AG04449 (cell line): ENCODE measurements around the gene CRACDL.

Experiments used
- CTCF ChIA-PET: fragments of 350-600 bp; formaldehyde crosslinking; extraction: SDS; loops from one replicate; lab custom pipeline; 2021; ENCODE audit warnings: antibody characterized with exemption; lab: Yijun Ruan, JAX
- POLR2A ChIA-PET: fragments of 400-600, 350-600 bp; formaldehyde crosslinking; extraction: SDS; loops from one replicate; lab custom pipeline; 2020; ENCODE audit warnings: antibody characterized with exemption, inconsistent platforms; lab: Yijun Ruan, JAX
- DNase-seq: peaks from one replicate; pipeline ENCODE4 v3.0.0-alpha.2; 2010; ENCODE audit warnings: low read depth, low spot score
- H3K4me3 ChIP-seq: 2 replicates; pipeline ENCODE4 v1.5.1; 2011; ENCODE audit warnings: low read depth, mild to moderate bottlenecking, control low read depth, low read length
- TF ChIP-seq, protein P1 (sequence below): IDR thresholded peaks from one replicate; pipeline ENCODE4 v1.5.1; 2011; ENCODE audit warnings: mild to moderate bottlenecking, moderate library complexity, low read length, control low read depth, inconsistent platforms; ENCODE audit not compliant: insufficient read depth; ENCODE audit errors: missing control alignments

CRACDL gene

DNA sequence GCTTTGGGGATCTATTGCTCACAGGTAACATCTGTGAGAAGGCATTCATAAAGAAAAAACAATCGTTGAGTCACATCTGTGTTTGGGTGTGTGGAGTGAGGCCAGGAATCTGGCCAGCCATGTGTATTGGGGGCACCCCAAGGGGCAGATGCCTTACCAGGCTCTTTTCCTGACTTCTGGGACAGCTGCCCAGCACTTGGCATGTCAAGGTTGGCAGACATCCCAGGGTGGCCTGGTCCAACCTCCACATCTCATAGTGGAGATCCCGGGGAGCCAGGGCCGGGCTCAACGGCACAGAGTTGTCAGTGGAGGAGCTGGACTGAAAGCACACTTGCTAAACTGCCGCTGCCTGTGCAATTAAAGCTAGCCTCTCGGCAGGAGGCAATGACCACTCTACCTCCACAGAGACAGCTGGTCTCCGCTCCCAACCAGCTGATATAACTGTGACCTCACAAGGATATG lies 129.8 kb downstream of the CRACDL start:
- no peak for DNase-seq
- TF ChIP-seq, protein P1, sequence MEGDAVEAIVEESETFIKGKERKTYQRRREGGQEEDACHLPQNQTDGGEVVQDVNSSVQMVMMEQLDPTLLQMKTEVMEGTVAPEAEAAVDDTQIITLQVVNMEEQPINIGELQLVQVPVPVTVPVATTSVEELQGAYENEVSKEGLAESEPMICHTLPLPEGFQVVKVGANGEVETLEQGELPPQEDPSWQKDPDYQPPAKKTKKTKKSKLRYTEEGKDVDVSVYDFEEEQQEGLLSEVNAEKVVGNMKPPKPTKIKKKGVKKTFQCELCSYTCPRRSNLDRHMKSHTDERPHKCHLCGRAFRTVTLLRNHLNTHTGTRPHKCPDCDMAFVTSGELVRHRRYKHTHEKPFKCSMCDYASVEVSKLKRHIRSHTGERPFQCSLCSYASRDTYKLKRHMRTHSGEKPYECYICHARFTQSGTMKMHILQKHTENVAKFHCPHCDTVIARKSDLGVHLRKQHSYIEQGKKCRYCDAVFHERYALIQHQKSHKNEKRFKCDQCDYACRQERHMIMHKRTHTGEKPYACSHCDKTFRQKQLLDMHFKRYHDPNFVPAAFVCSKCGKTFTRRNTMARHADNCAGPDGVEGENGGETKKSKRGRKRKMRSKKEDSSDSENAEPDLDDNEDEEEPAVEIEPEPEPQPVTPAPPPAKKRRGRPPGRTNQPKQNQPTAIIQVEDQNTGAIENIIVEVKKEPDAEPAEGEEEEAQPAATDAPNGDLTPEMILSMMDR, result no peak
- CTCF ChIA-PET, result no interaction called here
- POLR2A ChIA-PET, result no interaction called here
- H3K4me3 ChIP-seq, result no peak overlapping the region

DNA sequence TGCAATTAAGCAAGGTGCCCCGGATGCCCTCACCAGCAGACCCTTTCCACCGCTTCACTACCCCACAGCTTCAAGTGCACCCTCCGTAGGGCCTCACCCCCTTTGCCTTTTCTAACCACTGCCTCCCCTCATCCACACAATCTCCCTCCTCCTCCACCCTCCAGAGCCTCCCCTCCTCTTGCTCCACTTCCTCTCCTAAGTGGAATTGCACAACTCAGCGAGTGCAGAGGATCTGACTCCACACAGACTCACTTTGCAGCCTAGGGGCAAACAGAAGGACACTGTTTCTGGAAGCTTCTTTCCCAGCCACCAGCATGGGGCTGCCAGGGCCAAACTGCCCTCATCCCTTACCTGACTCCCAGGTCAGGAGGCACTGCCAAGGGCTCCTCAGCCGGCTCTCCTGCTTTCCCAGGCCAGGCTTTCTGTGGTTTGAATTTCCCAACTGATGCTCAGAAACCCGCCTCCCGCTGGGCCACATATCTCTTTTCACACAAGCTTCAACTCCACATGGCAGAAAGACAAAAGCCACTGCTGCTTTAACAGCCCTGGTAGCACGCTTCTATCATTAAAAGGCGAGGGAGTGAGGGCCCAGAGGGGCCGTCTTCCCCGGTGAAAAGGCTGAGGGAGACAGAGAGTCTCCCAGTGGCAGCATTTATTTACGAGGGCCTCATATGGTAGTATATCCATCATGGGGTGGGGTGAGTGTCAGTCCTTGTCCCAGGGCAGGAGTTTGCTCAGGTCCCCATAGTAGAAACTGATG lies 130.4 kb downstream of the CRACDL start:
- TF ChIP-seq, protein P1, result no peak
- no peak for DNase-seq
- no peak overlapping the region for H3K4me3 ChIP-seq
- ChIA-PET CTCF (no interaction called here), POLR2A (no interaction called here)

DNA sequence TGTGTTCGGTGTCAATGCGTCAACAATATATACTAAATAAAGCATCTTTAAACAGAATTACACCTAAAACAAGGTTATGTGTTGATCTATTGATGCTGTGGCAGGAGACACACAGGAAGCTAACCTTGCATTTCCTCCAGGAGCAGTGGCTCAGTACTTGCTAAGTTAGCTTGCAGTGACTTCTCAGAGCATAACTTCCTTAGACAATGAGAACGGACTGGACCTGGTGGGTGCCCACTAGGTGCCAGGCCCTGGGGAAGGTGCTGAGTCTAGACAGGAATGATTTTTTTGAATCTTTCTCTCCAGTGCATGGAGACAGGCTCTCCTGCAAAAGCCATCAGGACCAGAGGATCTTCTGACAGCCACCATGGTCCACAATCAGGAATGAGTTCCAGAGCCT lies 131.3 kb downstream of the CRACDL start:
- H3K4me3 ChIP-seq, result no peak overlapping the region
- TF ChIP-seq, protein P1, result no peak
- DNase-seq, result no peak
- ChIA-PET CTCF (no interaction called here), POLR2A (no interaction called here)

DNA sequence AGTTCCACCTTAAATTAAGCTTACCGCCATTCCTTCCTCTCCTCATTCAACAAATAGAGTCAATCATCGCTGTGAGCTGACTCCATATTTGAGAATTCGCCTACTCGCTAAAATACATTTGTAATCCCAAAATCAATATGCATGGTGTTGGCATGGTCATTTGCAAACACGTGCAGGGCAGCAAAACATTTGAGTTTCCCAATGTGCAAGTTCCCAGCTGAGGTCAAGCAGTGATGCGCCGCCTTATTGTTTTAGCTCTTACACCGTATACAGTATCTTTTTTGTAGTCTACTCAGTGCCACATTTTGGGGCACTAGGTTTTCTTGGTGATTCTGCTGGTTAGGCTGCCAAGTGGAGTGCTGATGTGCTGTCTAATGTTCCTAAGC lies 131.8 kb downstream of the CRACDL start:
- no peak overlapping the region for H3K4me3 ChIP-seq
- ChIA-PET CTCF (interaction anchor here (0.6 kb wide), 1 partner anchor 262 kb away, joined by 3 read pairs; no protein-coding TSS in a partner anchor), POLR2A (no interaction called here)
- DNase-seq, result no peak
- TF ChIP-seq, protein P1, result no peak

DNA sequence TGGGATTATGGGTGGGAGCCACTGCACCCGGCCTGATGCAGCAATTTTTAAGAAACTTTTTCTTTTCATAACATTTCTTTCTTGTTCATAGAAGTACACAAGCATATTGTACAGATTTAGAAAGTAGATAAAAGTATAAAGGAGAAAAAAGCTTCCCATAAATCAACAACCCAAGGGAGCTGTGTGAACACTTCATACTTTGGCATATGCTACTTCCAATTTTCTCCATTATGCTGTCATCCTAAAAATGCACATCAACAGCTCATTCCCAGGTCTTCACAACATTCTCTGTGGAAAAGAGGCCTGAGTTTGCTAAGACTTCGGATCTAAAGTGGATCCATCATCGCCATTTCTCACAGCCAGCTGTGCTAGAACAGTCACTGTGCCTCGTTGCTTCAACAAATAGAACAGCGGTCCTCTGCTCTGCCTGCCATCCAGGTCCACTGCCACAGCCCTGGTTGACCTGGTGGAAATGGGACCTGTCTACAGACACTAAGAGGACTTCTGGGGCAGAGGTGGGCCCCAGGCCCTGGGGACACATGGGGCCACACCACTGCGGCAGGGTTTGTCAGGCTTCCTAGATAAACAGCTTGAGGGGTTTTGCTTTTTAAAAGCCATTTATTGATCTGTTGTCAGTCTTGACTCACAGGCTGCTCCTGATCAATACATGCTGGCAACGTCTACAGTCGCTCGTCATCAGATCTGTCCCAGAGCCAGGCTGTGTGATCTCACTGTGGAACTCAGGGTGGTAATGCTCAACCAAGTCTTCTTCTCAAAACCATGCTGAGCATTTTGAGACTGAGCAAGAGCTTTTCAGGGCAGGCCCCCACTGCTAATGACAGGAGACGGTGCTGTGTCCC lies 132.4 kb downstream of the CRACDL start:
- CTCF ChIA-PET, result interaction anchor here (0.6 kb wide), 1 partner anchor 263 kb away, joined by 3 read pairs; no protein-coding TSS in a partner anchor
- TF ChIP-seq, protein P1, result no peak
- DNase-seq, result no peak
- H3K4me3 ChIP-seq, result no peak overlapping the region
- POLR2A ChIA-PET, result no interaction called here

DNA sequence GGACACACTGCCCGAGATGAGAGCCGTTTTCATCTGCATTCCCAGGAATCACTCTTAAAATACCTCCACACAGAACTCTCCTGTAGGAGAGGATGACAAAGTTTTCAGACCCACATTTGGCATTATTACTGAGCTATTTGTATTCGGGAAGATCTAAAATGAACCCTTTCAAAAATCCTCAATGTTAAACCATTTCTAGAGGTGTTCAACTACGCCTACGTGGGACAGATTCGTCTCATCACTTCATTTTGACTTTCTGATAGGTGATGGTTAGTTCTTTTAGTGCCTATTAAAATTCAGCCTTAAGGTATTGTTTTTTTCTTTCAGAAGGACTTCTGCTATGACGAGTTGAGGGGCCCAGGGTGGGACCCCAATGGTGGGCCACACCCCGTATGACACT lies 133.7 kb downstream of the CRACDL start:
- no peak overlapping the region for H3K4me3 ChIP-seq
- TF ChIP-seq, protein P1, result no peak
- ChIA-PET CTCF (no interaction called here), POLR2A (no interaction called here)
- no peak for DNase-seq
